ENCODE results near the gene CHMP5. TPM values are rescaled to one million over a fixed set of nuclear protein-coding genes. Genes with fewer than 3 reads are reported as not detected.

The CHMP5 gene
- total and polyA plus RNA-seq, 2 donors: 79.8 to 118 TPM

- peaks cover 27 to 62% of the 10 kb centered on the region in 2 donors for H3K36me3 ChIP-seq (ENCODE audit: control insufficient read depth in 2 of 2, insufficient read depth in 2 of 2, low read length in 1 of 2)
- no peaks in the 10 kb centered on the region for H3K9me3 ChIP-seq (ENCODE audit: control insufficient read depth in 2 of 2, insufficient read depth in 1 of 2, low read length in 1 of 2)
- WGBS: 96% methylated on average over 12 of the region's 12 CpGs
- H3K4me3 ChIP-seq (ENCODE audit: low read length in 2 of 2): no peak overlapping the region
- no peaks in the 10 kb centered on the region for H3K27me3 ChIP-seq (ENCODE audit: control insufficient read depth in 2 of 2, insufficient read depth in 1 of 2, low read length in 1 of 2)
- peaks cover 48 to 58% of the 10 kb centered on the region in 2 donors for H3K4me1 ChIP-seq (ENCODE audit: control insufficient read depth in 2 of 2, insufficient read depth in 2 of 2, low read length in 2 of 2)
- no peak overlapping the region for H3K27ac ChIP-seq (ENCODE audit: low read depth in 1 of 2, low read length in 1 of 2)
- no peak for DNase-seq (ENCODE audit: low read depth in 6 of 9, low spot score in 9 of 9)
These were observed 30.0 kb downstream of the CHMP5 start for GRCh38 chr9:33294670-33295432.

GRCh38 chr9:33295571-33295970 lies 30.7 kb downstream of the CHMP5 start:
- Histone ChIP-seq H3K4me3 (ENCODE audit: low read length in 2 of 2) (no peak overlapping the region), H3K27ac (ENCODE audit: low read depth in 1 of 2, low read length in 1 of 2) (peak overlapping the region in 1 of 2 donors; percentile 53), H3K27me3 (ENCODE audit: control insufficient read depth in 2 of 2, insufficient read depth in 1 of 2, low read length in 1 of 2) (no peaks in the 10 kb centered on the region), H3K36me3 (ENCODE audit: control insufficient read depth in 2 of 2, insufficient read depth in 2 of 2, low read length in 1 of 2) (peaks cover 28 to 69% of the 10 kb centered on the region in 2 donors), H3K4me1 (ENCODE audit: control insufficient read depth in 2 of 2, insufficient read depth in 2 of 2, low read length in 2 of 2) (peaks cover 48 to 58% of the 10 kb centered on the region in 2 donors), H3K9me3 (ENCODE audit: control insufficient read depth in 2 of 2, insufficient read depth in 1 of 2, low read length in 1 of 2) (no peaks in the 10 kb centered on the region)
- 93% methylated on average over 2 of the region's 2 CpGs for WGBS
- peak in 1 of 9 donors; percentile 30 for DNase-seq (ENCODE audit: low read depth in 6 of 9, low spot score in 9 of 9)

GRCh38 chr9:33297432-33297831 lies 32.6 kb downstream of the CHMP5 start:
- Histone ChIP-seq H3K9me3 (ENCODE audit: control insufficient read depth in 2 of 2, insufficient read depth in 1 of 2, low read length in 1 of 2) (no peaks in the 10 kb centered on the region), H3K4me3 (ENCODE audit: low read length in 2 of 2) (peak overlapping the region; percentile 6 to 19), H3K36me3 (ENCODE audit: control insufficient read depth in 2 of 2, insufficient read depth in 2 of 2, low read length in 1 of 2) (peaks cover 44 to 80% of the 10 kb centered on the region in 2 donors), H3K27me3 (ENCODE audit: control insufficient read depth in 2 of 2, insufficient read depth in 1 of 2, low read length in 1 of 2) (no peaks in the 10 kb centered on the region), H3K27ac (ENCODE audit: low read depth in 1 of 2, low read length in 1 of 2) (peak overlapping the region; percentile 78 to 96), H3K4me1 (ENCODE audit: control insufficient read depth in 2 of 2, insufficient read depth in 2 of 2, low read length in 2 of 2) (peaks cover 35 to 45% of the 10 kb centered on the region in 2 donors)
- DNase-seq (ENCODE audit: low read depth in 6 of 9, low spot score in 9 of 9): peak; percentile 55 to 93 (median 81)
- 0% methylated on average over 1 of the region's 1 CpG for WGBS

GRCh38 chr9:33300546-33300945 lies 35.7 kb downstream of the CHMP5 start:
- peaks cover 24 to 34% of the 10 kb centered on the region in 2 donors for H3K4me1 ChIP-seq (ENCODE audit: control insufficient read depth in 2 of 2, insufficient read depth in 2 of 2, low read length in 2 of 2)
- peaks cover 48 to 87% of the 10 kb centered on the region in 2 donors for H3K36me3 ChIP-seq (ENCODE audit: control insufficient read depth in 2 of 2, insufficient read depth in 2 of 2, low read length in 1 of 2)
- 95% methylated on average over 2 of the region's 2 CpGs for WGBS

GRCh38 chr9:33304362-33304761 lies 39.5 kb downstream of the CHMP5 start:
- Histone ChIP-seq H3K9me3 (ENCODE audit: control insufficient read depth in 2 of 2, insufficient read depth in 1 of 2, low read length in 1 of 2) (no peaks in the 10 kb centered on the region), H3K27me3 (ENCODE audit: control insufficient read depth in 2 of 2, insufficient read depth in 1 of 2, low read length in 1 of 2) (no peaks in the 10 kb centered on the region), H3K4me3 (ENCODE audit: low read length in 2 of 2) (no peak overlapping the region), H3K4me1 (ENCODE audit: control insufficient read depth in 2 of 2, insufficient read depth in 2 of 2, low read length in 2 of 2) (peaks cover under 1 to 1% of the 10 kb centered on the region in 2 donors), H3K27ac (ENCODE audit: low read depth in 1 of 2, low read length in 1 of 2) (no peak overlapping the region), H3K36me3 (ENCODE audit: control insufficient read depth in 2 of 2, insufficient read depth in 2 of 2, low read length in 1 of 2) (peaks cover 68 to 95% of the 10 kb centered on the region in 2 donors)
- 96% methylated on average over 1 of the region's 1 CpG for WGBS
- DNase-seq (ENCODE audit: low read depth in 6 of 9, low spot score in 9 of 9): no peak

More at GRCh38 chr9:33300546-33300945, 35.7 kb downstream of the CHMP5 start:
- DNase-seq (ENCODE audit: low read depth in 6 of 9, low spot score in 9 of 9): no peak
- Histone ChIP-seq H3K27me3 (ENCODE audit: control insufficient read depth in 2 of 2, insufficient read depth in 1 of 2, low read length in 1 of 2) (no peaks in the 10 kb centered on the region), H3K4me3 (ENCODE audit: low read length in 2 of 2) (no peak overlapping the region), H3K9me3 (ENCODE audit: control insufficient read depth in 2 of 2, insufficient read depth in 1 of 2, low read length in 1 of 2) (no peaks in the 10 kb centered on the region), H3K27ac (ENCODE audit: low read depth in 1 of 2, low read length in 1 of 2) (no peak overlapping the region)

DNA sequence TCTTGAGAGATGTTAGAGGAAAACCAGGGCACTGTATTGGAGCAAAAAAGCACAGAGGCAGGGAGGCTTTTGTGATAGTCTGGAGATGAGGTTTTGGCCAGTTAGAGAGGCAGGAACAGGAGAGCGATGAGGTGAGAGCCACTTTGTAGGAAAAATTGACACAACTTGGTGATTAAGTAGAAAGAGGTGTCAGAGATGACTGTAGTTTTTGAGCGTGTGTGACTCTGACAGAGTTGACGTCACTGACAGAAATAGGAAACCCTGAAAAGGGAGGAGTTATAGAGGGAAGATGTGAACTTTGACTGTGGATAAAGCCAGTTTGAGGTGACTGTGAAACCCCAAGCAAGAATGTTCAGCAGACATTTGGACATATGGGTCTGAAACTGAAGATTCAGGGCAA lies 41.2 kb downstream of the CHMP5 start:
- Histone ChIP-seq H3K4me1 (ENCODE audit: control insufficient read depth in 2 of 2, insufficient read depth in 2 of 2, low read length in 2 of 2) (no peaks in the 10 kb centered on the region), H3K27ac (ENCODE audit: low read depth in 1 of 2, low read length in 1 of 2) (no peak overlapping the region), H3K4me3 (ENCODE audit: low read length in 2 of 2) (no peak overlapping the region), H3K27me3 (ENCODE audit: control insufficient read depth in 2 of 2, insufficient read depth in 1 of 2, low read length in 1 of 2) (no peaks in the 10 kb centered on the region), H3K36me3 (ENCODE audit: control insufficient read depth in 2 of 2, insufficient read depth in 2 of 2, low read length in 1 of 2) (peaks cover 71 to 92% of the 10 kb centered on the region in 2 donors), H3K9me3 (ENCODE audit: control insufficient read depth in 2 of 2, insufficient read depth in 1 of 2, low read length in 1 of 2) (no peaks in the 10 kb centered on the region)
- 94% methylated on average over 3 of the region's 3 CpGs for WGBS
- DNase-seq (ENCODE audit: low read depth in 6 of 9, low spot score in 9 of 9): no peak

DNA sequence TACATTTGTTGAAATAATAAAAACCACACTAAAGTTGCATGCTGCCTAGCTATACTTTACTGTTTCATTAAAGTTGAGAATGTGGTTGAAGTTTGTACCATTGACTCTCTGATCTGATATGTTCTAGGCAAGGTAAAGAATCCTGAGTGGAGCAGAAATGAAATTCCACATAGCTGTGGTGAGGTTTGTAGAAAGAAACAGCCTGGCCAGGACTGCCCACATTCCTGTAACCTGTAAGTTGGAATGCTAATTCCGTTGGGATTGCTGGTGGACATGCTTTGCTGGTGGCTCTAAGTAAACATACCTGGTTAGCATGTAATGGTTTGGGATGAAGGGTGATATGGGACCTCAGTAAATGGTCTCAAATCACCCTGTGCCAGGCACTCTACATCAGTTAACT lies 42.2 kb downstream of the CHMP5 start:
- H3K4me1 ChIP-seq (ENCODE audit: control insufficient read depth in 2 of 2, insufficient read depth in 2 of 2, low read length in 2 of 2): no peaks in the 10 kb centered on the region
- no peaks in the 10 kb centered on the region for H3K27me3 ChIP-seq (ENCODE audit: control insufficient read depth in 2 of 2, insufficient read depth in 1 of 2, low read length in 1 of 2)
- H3K9me3 ChIP-seq (ENCODE audit: control insufficient read depth in 2 of 2, insufficient read depth in 1 of 2, low read length in 1 of 2): no peaks in the 10 kb centered on the region
- no peak overlapping the region for H3K27ac ChIP-seq (ENCODE audit: low read depth in 1 of 2, low read length in 1 of 2)
- no peak for DNase-seq (ENCODE audit: low read depth in 6 of 9, low spot score in 9 of 9)
- H3K36me3 ChIP-seq (ENCODE audit: control insufficient read depth in 2 of 2, insufficient read depth in 2 of 2, low read length in 1 of 2): peaks cover 68 to 92% of the 10 kb centered on the region in 2 donors
- no peak overlapping the region for H3K4me3 ChIP-seq (ENCODE audit: low read length in 2 of 2)
- WGBS: 96% methylated on average over 1 of the region's 1 CpG

DNA sequence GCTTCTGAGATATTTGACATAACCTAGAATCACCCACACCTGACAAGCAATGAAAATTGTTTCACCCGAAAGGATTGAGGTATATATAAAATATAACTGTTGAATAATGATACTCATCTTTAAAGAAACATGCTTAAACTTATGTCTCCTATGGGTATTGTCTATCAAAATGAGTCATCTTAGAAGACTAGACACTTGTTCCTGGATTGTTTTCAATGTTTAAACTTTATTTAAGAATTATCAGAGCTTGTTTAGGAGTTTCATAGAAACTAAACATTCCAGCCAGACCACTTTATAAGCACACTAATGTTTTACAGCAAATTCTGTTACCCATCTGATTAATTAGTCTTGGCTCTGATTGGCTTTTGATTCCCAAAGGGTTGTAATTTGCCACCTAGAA lies 45.1 kb downstream of the CHMP5 start:
- Histone ChIP-seq H3K36me3 (ENCODE audit: control insufficient read depth in 2 of 2, insufficient read depth in 2 of 2, low read length in 1 of 2) (peaks cover 74 to 92% of the 10 kb centered on the region in 2 donors), H3K4me1 (ENCODE audit: control insufficient read depth in 2 of 2, insufficient read depth in 2 of 2, low read length in 2 of 2) (no peaks in the 10 kb centered on the region), H3K9me3 (ENCODE audit: control insufficient read depth in 2 of 2, insufficient read depth in 1 of 2, low read length in 1 of 2) (no peaks in the 10 kb centered on the region), H3K27ac (ENCODE audit: low read depth in 1 of 2, low read length in 1 of 2) (no peak overlapping the region), H3K4me3 (ENCODE audit: low read length in 2 of 2) (no peak overlapping the region), H3K27me3 (ENCODE audit: control insufficient read depth in 2 of 2, insufficient read depth in 1 of 2, low read length in 1 of 2) (no peaks in the 10 kb centered on the region)
- DNase-seq (ENCODE audit: low read depth in 6 of 9, low spot score in 9 of 9): no peak
- 94% methylated on average over 1 of the region's 1 CpG for WGBS

GRCh38 chr9:33310748-33311147 lies 45.9 kb downstream of the CHMP5 start:
- no peaks in the 10 kb centered on the region for H3K4me1 ChIP-seq (ENCODE audit: control insufficient read depth in 2 of 2, insufficient read depth in 2 of 2, low read length in 2 of 2)
- no peaks in the 10 kb centered on the region for H3K9me3 ChIP-seq (ENCODE audit: control insufficient read depth in 2 of 2, insufficient read depth in 1 of 2, low read length in 1 of 2)
- peaks cover 70 to 91% of the 10 kb centered on the region in 2 donors for H3K36me3 ChIP-seq (ENCODE audit: control insufficient read depth in 2 of 2, insufficient read depth in 2 of 2, low read length in 1 of 2)
- H3K27me3 ChIP-seq (ENCODE audit: control insufficient read depth in 2 of 2, insufficient read depth in 1 of 2, low read length in 1 of 2): no peaks in the 10 kb centered on the region
- H3K4me3 ChIP-seq (ENCODE audit: low read length in 2 of 2): no peak overlapping the region
- no peak overlapping the region for H3K27ac ChIP-seq (ENCODE audit: low read depth in 1 of 2, low read length in 1 of 2)
- no peak for DNase-seq (ENCODE audit: low read depth in 6 of 9, low spot score in 9 of 9)
- WGBS: 99% methylated on average over 2 of the region's 2 CpGs
